ENCODE results near the gene SLC2A9. TPM values are rescaled to one million over a fixed set of nuclear protein-coding genes. Genes with fewer than 3 reads are reported as not detected.
"Not testable (repeated sequence)": the region's sequence is repeated elsewhere in the genome, so short reads cannot be mapped to it uniquely, and the experiment has no call there.

Gene SLC2A9
- total and polyA plus RNA-seq, 8 donors, result 0.61 to 35.3 (median 2.7) TPM

DNA sequence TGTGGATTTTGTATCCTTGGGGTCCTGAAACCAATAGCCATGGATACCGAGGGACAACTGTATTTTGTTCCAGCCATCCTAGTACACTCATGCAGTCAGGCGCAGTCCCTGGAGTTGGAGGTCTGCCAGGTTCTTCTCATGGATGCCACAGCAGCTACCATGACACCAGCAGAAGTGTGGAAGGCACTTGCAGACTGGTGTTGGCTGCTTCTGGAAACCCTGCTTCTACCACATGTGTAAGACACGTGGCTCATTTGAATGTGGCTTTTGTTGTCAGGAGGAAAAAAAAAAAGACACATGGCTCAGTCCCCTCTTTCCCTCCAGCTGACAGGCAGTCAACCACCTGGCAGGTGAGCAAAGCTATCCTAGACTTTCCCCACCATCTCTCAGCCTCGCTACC is 220.4 kb downstream of the SLC2A9 start:
- H3K4me3 ChIP-seq, result no peak overlapping the region
- no peak overlapping the region for H3K27ac ChIP-seq
- H3K36me3 ChIP-seq, result no peaks in the 10 kb centered on the region
- DNase-seq, result no peak
- TF ChIP-seq CTCF (IDR thresholded peaks at IDR 0.05), result no peak
- no peak for TF ChIP-seq POLR2A (IDR thresholded peaks at IDR 0.05)
- TF ChIP-seq EP300 (IDR thresholded peaks at IDR 0.05), result no peak
- TF ChIP-seq POLR2AphosphoS5 (IDR thresholded peaks at IDR 0.05), result no peak
- intact Hi-C loops (cut with DNase I; ENCODE audit: low total_unique reads), result no loop called here
- H3K27me3 ChIP-seq, result peaks cover 0 to 11% (median 0%) of the 10 kb centered on the region in 3 donors
- 72 to 78% (median 76%) methylated on average over 4 of the region's 4 CpGs for WGBS, 5 donors
- H3K9me3 ChIP-seq, result no peaks in the 10 kb centered on the region
- no peaks in the 10 kb centered on the region for H3K4me1 ChIP-seq

DNA sequence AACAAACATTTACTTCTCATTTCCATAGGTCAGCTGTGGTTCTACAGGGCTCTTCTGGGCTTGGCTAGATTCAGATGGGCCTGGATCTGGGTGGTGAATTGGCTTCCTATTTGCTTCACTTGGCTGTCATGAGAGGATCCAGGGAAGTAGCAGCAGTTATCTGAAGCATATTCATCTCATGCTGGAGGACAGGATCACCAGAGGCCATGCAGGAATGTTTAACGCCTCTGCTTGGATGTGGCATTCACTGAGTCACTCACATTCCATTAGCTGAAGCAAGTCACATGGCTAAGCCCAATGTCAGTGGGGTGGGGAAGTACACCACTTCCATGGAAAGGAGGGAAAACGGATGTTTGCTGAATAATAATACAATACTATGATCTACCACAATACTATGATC is 224.7 kb downstream of the SLC2A9 start:
- H3K36me3 ChIP-seq; H3K27ac ChIP-seq; H3K4me1 ChIP-seq; intact Hi-C loops (cut with DNase I; ENCODE audit: low total_unique reads); H3K4me3 ChIP-seq; H3K9me3 ChIP-seq; DNase-seq; H3K27me3 ChIP-seq: not testable (repeated sequence)
- WGBS, 5 donors, result 28 to 50% (median 48%) methylated on average over 2 of the region's 2 CpGs

DNA sequence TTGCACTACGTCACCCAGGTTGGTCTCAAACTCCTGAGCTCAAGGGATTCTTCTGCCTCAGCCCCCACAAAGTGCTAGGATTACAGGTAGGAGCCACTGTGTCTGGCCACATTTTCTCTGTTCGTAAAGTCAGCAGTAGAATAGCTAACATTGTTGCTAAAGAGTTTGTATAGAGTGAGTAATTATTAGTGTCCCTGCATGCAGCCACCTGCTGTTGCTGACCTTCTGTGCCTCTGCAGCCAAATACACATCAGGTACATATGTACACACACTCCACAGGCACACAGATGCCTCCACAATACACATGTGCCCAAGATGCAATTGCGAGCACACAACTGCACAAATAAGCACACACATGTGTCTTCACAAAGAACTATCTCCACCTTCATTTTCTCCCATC is 228.9 kb downstream of the SLC2A9 start:
- TF ChIP-seq POLR2A (IDR thresholded peaks at IDR 0.05), result no peak
- no peak for TF ChIP-seq POLR2AphosphoS5 (IDR thresholded peaks at IDR 0.05)
- no peak for TF ChIP-seq EP300 (IDR thresholded peaks at IDR 0.05)
- TF ChIP-seq CTCF (IDR thresholded peaks at IDR 0.05), result no peak
- intact Hi-C loops (cut with DNase I; ENCODE audit: low total_unique reads), result no loop called here
- no peak overlapping the region for H3K27ac ChIP-seq

DNA sequence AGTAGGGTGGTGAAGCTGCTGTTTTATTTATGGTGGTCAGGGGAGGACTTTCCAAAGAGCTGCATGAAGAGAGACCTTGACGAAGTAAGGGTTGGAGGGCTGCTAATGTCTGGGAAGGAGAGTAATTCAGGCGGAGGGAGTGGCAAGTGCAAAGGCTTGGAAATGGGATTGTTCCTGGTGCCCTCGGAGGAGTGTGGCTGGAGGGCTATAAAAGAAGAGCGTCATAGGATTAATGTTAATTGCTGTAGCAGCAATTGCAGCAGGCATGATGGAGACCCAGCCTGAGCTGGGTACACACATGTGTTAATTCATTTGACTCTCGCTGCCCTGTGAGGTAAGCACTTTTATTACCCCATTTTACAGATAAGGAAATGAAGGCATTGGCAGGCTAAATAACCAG is 235.4 kb downstream of the SLC2A9 start:
- WGBS, 5 donors, result 72 to 86% (median 82%) methylated on average over 5 of the region's 5 CpGs
- H3K36me3 ChIP-seq; H3K4me1 ChIP-seq; H3K4me3 ChIP-seq; H3K27ac ChIP-seq; H3K9me3 ChIP-seq; DNase-seq; intact Hi-C loops (cut with DNase I; ENCODE audit: low total_unique reads): not testable (repeated sequence)
- H3K27me3 ChIP-seq, result peaks cover 4 to 29% (median 18%) of the 10 kb centered on the region in 3 donors

More for the DNA sequence above, 228.9 kb downstream of the SLC2A9 start:
- DNase-seq, result no peak
- H3K9me3 ChIP-seq, result no peaks in the 10 kb centered on the region
- 70 to 86% (median 76%) methylated on average over 3 of the region's 3 CpGs for WGBS, 5 donors
- H3K27me3 ChIP-seq, result no peaks in the 10 kb centered on the region
- no peaks in the 10 kb centered on the region for H3K4me1 ChIP-seq
- no peak overlapping the region for H3K4me3 ChIP-seq
- no peaks in the 10 kb centered on the region for H3K36me3 ChIP-seq

GRCh38 chr4:9782136-9782436 is 239.2 kb downstream of the SLC2A9 start:
- H3K4me1 ChIP-seq, result peaks cover 0 to 8% (median 3%) of the 10 kb centered on the region in 4 donors
- TF ChIP-seq POLR2AphosphoS5 (IDR thresholded peaks at IDR 0.05) (no peak), CTCF (IDR thresholded peaks at IDR 0.05) (no peak), EP300 (IDR thresholded peaks at IDR 0.05) (no peak), POLR2A (IDR thresholded peaks at IDR 0.05) (no peak)
- H3K4me3 ChIP-seq, result no peak overlapping the region
- H3K9me3 ChIP-seq, result no peaks in the 10 kb centered on the region
- intact Hi-C loops (cut with DNase I; ENCODE audit: low total_unique reads), result no loop called here
- H3K27me3 ChIP-seq, result peaks cover 4 to 42% (median 26%) of the 10 kb centered on the region in 3 donors
- 55 to 78% (median 67%) methylated on average over 16 to 22 of the region's 22 CpGs for WGBS, 5 donors
- no peak overlapping the region for H3K27ac ChIP-seq
- DNase-seq, result no peak
- no peaks in the 10 kb centered on the region for H3K36me3 ChIP-seq

Measured in stomach (tissue), 9 donors.